GM18526 (cell line): Measurements from ENCODE around the gene GATAD2B.

ENCODE experiments used
- POLR2A ChIP-seq: IDR thresholded peaks from 3 replicates; pipeline ENCODE4 v1.6.1; 2011; ENCODE audit not compliant: insufficient read length; ENCODE audit errors: extremely low read depth

The GATAD2B gene

GRCh38 chr1:153877112-153877511, 45.7 kb downstream of the GATAD2B start:
- no peak for TF ChIP-seq POLR2A

GRCh38 chr1:153872934-153873333, 49.8 kb downstream of the GATAD2B start:
- TF ChIP-seq POLR2A: no peak

- TF ChIP-seq POLR2A: no peak
Observed at GRCh38 chr1:153872331-153872730, 50.4 kb downstream of the GATAD2B start.

DNA sequence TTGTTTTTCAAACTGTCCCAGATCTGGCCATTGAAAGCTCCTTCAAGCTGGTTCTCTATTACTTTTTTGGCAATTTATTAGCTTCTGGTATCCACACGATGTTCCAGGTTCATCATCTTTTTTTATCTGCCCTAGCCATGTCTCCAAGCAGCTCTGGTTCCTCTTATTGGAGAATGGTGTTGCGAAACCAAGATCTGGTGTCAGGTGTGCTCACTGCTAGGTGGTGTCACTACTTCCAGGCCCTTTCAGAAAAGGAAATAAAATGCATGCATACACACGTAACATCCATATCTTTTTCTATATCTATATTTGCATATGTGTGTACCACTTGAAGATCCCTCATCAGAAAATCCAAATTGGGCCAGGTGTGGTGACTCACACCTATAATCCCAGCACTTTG, 53.3 kb downstream of the GATAD2B start:
- no peak for TF ChIP-seq POLR2A

- TF ChIP-seq POLR2A: no peak
Observed at GRCh38 chr1:153866045-153866850, 56.5 kb downstream of the GATAD2B start.

DNA sequence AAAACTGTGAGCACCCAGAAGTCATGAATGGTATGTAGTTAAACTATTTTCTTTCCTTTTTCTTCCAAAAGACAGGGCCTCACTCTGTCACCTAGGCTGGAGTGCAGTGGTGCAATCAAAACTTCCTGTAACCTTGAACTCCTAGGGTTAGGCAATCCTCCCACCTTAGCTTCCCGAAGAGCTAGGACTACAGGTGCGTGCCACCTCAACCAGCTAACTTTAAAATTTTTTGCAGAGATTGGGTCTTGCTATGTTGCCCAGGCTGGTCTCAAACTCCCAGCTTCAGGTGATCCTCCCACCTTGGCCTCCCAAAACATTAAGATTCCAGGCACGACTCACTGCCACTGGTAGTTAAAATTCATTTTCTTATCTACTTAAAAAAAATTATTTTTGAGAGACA, 62.5 kb downstream of the GATAD2B start:
- no peak for TF ChIP-seq POLR2A

DNA sequence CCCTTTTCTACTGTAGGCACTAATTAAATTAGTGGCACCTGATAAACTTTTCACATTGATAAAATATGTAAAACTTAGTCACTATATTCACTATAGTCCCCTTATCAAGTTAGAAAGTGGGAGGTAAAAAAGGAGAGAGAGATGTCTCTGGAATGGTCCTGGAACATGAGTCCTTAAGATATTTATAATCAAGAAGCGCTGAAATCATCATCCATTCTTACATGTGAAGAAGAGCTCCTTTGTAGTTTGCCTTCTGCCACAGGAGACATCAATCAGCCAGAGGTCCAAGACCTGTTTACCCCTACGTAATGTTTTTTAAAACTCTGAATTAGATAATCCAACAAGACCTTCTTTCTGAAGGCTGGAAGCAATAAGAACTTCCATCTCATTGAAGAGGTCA, 65.3 kb downstream of the GATAD2B start:
- TF ChIP-seq POLR2A: no peak

- no peak for TF ChIP-seq POLR2A
Observed at GRCh38 chr1:153856763-153857162, 66.0 kb downstream of the GATAD2B start.

GRCh38 chr1:153852170-153852569, 70.6 kb downstream of the GATAD2B start:
- no peak for TF ChIP-seq POLR2A

- TF ChIP-seq POLR2A: no peak
Observed at GRCh38 chr1:153849487-153850185, 73.1 kb downstream of the GATAD2B start.

DNA sequence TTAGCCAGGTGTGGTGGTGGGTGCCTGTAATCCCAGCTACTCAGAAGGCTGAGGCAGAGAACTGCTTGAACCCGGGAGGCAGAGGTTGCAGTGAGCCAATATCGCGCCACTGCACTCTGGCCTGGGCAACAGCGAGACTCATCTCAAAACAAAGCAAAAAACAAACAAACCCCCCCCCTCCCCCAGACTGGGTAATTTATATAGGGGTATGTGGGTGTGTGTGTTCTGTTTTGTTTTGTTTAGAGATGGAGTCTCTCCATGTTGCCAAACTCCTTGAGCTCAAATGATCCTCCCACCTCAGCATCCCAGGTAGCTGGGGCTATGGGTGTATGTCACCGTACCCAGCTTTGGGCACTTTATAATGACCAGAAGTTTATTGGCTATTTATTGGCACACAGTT, 74.0 kb downstream of the GATAD2B start:
- no peak for TF ChIP-seq POLR2A

- TF ChIP-seq POLR2A: no peak
Observed at GRCh38 chr1:153845158-153845557, 77.6 kb downstream of the GATAD2B start.

GRCh38 chr1:153842006-153842471, 80.7 kb downstream of the GATAD2B start:
- TF ChIP-seq POLR2A: no peak

DNA sequence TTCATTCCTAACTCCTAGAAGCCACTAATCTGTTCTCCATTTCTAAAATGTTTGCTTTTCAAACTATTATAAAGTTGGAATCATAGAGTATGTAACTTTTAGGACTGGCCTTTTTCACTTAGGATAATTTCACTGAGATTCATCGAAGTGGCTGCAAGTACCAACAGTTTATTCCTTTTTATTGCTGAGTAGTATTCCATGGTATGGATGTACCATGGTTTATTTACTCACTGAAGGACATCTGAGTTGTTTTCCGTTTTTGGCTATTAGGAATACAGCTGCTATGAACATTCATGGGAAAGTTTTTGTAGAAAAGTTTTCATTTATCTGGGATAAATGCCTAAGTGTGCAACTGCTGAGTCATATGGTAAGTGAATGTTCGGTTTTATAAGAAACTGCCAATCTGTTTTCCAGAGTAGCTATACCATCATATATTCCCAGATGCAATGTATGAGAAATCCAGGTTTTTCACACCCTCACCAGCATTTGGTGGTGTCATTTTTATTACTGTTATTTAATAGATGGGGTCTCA, 81.2 kb downstream of the GATAD2B start:
- TF ChIP-seq POLR2A: no peak

DNA sequence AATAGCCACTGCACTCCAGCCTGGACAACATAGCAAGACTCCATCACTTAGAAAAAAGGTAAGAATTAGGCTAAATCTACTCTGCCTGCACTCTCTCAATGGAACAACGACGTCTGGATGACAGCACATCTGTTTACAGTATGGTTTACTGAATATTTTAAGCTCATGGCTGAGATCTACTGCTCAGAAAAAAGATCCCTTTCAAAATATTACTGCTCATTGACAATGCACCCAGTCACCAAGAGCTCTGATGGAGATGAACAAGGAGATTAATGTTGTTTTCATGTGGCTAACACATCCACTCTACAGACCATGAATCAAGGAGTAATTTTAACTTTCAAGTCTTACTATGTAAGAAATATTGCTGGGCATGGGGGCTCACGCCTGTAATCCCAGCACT, 89.6 kb downstream of the GATAD2B start:
- no peak for TF ChIP-seq POLR2A

DNA sequence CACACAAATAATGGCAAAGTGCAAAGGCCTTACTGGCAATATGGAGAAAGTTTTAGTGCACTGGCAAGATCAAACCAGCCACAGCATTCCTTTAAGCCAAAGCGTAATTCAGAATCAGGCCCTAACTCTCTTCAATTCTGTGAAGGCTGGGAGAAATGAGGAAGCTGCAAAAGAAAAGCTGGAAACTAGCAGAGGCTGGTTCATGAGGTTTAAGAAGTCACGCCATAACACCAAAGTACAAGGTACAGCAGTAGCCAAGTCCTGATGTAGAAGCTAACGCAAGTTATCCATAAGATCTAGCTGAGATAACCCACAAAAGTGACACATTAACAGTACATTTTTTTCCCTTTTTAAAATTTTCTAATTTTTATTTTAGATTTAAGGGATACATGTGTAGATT, 90.5 kb downstream of the GATAD2B start:
- no peak for TF ChIP-seq POLR2A
